Lung (tissue), 12 donors: ENCODE data around the gene AGMAT. TPM values are rescaled to one million over a fixed set of nuclear protein-coding genes. Genes with fewer than 3 reads are reported as not detected.

Experiments
- ATAC-seq: fragments of 200-7000 bp; cut with Tn5 transposase; one replicate; pipeline ENCODE4 v1.9.1; 2020; ENCODE audit warnings: moderate number of reproducible peaks; ENCODE audit not compliant: insufficient read depth, low FRiP score
- DNase-seq, 3 donors: peaks; one replicate each; pipeline ENCODE4 v3.0.0-alpha.2; 2013 to 2017
- H3K27ac ChIP-seq, 2 donors: one replicate each; pipeline ENCODE4 v1.5.1; 2013; ENCODE audit warnings: mild to moderate bottlenecking in 2 of 2, moderate library complexity in 2 of 2, control low read depth in 1 of 2, inconsistent platforms in 1 of 2, low read depth in 1 of 2, low read length in 1 of 2
- H3K27me3 ChIP-seq, 3 donors: one replicate each; pipeline ENCODE4 v1.5.1; 2013; ENCODE audit warnings: low read length in 2 of 3; ENCODE audit not compliant: control insufficient read depth in 3 of 3, insufficient read depth in 3 of 3
- H3K36me3 ChIP-seq, 4 donors: one replicate each; pipeline ENCODE4 v1.5.1; 2013; ENCODE audit warnings: low read length in 4 of 4, mild to moderate bottlenecking in 1 of 4, moderate library complexity in 1 of 4; ENCODE audit not compliant: control insufficient read depth in 4 of 4, insufficient read depth in 4 of 4
- H3K4me1 ChIP-seq, 5 donors: one replicate each; pipeline ENCODE4 v1.5.1; 2013; ENCODE audit warnings: low read length in 5 of 5, mild to moderate bottlenecking in 2 of 5, moderate library complexity in 1 of 5; ENCODE audit not compliant: control insufficient read depth in 5 of 5, insufficient read depth in 5 of 5
- H3K4me3 ChIP-seq: one replicate; pipeline ENCODE4 v1.5.1; 2013; ENCODE audit warnings: mild to moderate bottlenecking, control low read depth, moderate library complexity
- H3K9ac ChIP-seq, 2 donors: one replicate each; pipeline ENCODE4 v1.5.1; 2013; ENCODE audit warnings: low read length in 2 of 2, control low read depth in 1 of 2; ENCODE audit not compliant: insufficient read depth in 1 of 2
- H3K9me3 ChIP-seq, 4 donors: one replicate each; pipeline ENCODE4 v1.5.1; 2013; ENCODE audit warnings: low read length in 3 of 4, mild to moderate bottlenecking in 1 of 4, moderate library complexity in 1 of 4; ENCODE audit not compliant: control insufficient read depth in 4 of 4, insufficient read depth in 3 of 4
- WGBS, 2 donors: extraction: QIAGEN DNeasy Blood & Tissue Kit; methylation state at CpG; one replicate each; pipeline ENCODE4 v1.1.7; 2013; 5-methylcytosine and 5-hydroxymethylcytosine counted together
- polyA plus RNA-seq, 2 donors: library from polyadenylated mRNA; stranded (reverse); fragments of 200-250 nt; gene quantifications; one replicate each; pipeline ENCODE4 v1.2.1, GENCODE V29; 2013
- total RNA-seq, 2 donors: library from RNA; depleted of rRNA in 1 of 2; stranded (reverse); fragments of >200 nt in 1 of 2; gene quantifications; one replicate each; pipeline ENCODE4 v1.2.1, GENCODE V29; 2014 to 2021
- TF ChIP-seq, protein P1 (sequence below): IDR thresholded peaks from 2 replicates; pipeline ENCODE4 v1.5.1; 2012; ENCODE audit warnings: mild to moderate bottlenecking; ENCODE audit errors: control extremely low read depth, extremely low read depth
- donor health status: control.
- donor health status: control.
- donor health status: Bipolar disorder and iron deficiency.
- donor health status: healthy.
- donor health status: DM: yes; HTN: yes; CAD: no.

Gene AGMAT
- total and polyA plus RNA-seq, 4 donors = 0.08 to 0.46 (median 0.31) TPM

DNA sequence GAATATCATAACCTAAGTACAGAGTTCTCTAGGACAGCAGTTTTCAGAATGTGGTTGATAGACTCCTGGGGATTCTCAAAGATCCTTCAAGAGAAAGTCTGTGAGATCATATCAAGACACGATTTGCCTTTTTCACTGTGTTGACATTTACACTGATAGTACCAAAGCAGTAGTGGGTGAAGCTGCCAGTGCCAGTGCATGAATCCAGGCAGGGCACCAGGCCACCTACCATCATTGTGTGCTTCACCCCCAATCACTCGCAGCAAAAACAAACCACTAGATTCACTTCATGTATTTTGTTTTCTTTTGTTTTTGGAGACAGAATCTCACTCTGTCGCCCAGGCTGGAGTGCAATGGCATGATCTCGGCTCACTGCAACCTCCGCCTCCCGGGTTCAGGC, 34.3 kb downstream of the AGMAT start:
- 85 to 92% methylated on average over 6 of the region's 6 CpGs for WGBS, 2 donors
- Histone ChIP-seq H3K4me1 (no peaks in the 10 kb centered on the region), H3K27ac (no peak overlapping the region), H3K4me3 (no peak overlapping the region), H3K36me3 (peaks cover 20 to 24% (median 22%) of the 10 kb centered on the region in 4 donors), H3K9me3 (no peaks in the 10 kb centered on the region), H3K9ac (no peak overlapping the region), H3K27me3 (no peaks in the 10 kb centered on the region)
- ATAC-seq (no peak), DNase-seq (no peak)
- TF ChIP-seq, protein P1, sequence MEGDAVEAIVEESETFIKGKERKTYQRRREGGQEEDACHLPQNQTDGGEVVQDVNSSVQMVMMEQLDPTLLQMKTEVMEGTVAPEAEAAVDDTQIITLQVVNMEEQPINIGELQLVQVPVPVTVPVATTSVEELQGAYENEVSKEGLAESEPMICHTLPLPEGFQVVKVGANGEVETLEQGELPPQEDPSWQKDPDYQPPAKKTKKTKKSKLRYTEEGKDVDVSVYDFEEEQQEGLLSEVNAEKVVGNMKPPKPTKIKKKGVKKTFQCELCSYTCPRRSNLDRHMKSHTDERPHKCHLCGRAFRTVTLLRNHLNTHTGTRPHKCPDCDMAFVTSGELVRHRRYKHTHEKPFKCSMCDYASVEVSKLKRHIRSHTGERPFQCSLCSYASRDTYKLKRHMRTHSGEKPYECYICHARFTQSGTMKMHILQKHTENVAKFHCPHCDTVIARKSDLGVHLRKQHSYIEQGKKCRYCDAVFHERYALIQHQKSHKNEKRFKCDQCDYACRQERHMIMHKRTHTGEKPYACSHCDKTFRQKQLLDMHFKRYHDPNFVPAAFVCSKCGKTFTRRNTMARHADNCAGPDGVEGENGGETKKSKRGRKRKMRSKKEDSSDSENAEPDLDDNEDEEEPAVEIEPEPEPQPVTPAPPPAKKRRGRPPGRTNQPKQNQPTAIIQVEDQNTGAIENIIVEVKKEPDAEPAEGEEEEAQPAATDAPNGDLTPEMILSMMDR = no peak

GRCh38 chr1:15546641-15547040, 38.2 kb downstream of the AGMAT start:
- ATAC-seq (no peak), DNase-seq (no peak)
- H3K4me3 ChIP-seq = no peak overlapping the region
- H3K27me3 ChIP-seq = no peaks in the 10 kb centered on the region
- H3K36me3 ChIP-seq = peaks cover 23 to 37% (median 31%) of the 10 kb centered on the region in 4 donors
- no peaks in the 10 kb centered on the region for H3K4me1 ChIP-seq
- TF ChIP-seq, protein P1 = no peak
- 95 to 97% methylated on average over 2 of the region's 2 CpGs for WGBS, 2 donors
- H3K27ac ChIP-seq = no peak overlapping the region
- H3K9me3 ChIP-seq = no peaks in the 10 kb centered on the region
- H3K9ac ChIP-seq = no peak overlapping the region

- TF ChIP-seq, protein P1 = no peak
- WGBS, 2 donors = 92 to 93% methylated on average over 12 of the region's 12 CpGs
- DNase-seq (no peak), ATAC-seq (no peak)
- Histone ChIP-seq H3K4me1 (no peaks in the 10 kb centered on the region), H3K9me3 (no peaks in the 10 kb centered on the region), H3K27me3 (no peaks in the 10 kb centered on the region), H3K27ac (no peak overlapping the region), H3K9ac (no peak overlapping the region), H3K36me3 (peaks cover 26 to 39% (median 33%) of the 10 kb centered on the region in 4 donors), H3K4me3 (no peak overlapping the region)
Observed at GRCh38 chr1:15543589-15544568, 41.0 kb downstream of the AGMAT start.
